Spleen (tissue), 11 donors: ENCODE results near the gene LRP10. TPM values are rescaled to one million over a fixed set of nuclear protein-coding genes. Genes with fewer than 3 reads are reported as not detected.

Experiments used
- DNase-seq: peaks from one replicate; pipeline ENCODE4 v3.0.0-alpha.2; 2020
- H3K27ac ChIP-seq, 8 donors: fragments of 200-600 bp; sonication (generic) in 7 of 8; 1 replicate in 4 of 8; 2 replicates in 4 of 8; pipeline versions ENCODE4 v1.5.0 to v1.8.0; 2016 to 2021; ENCODE audit warnings: inconsistent platforms in 4 of 8, mild to moderate bottlenecking in 4 of 8, moderate library complexity in 1 of 8
- H3K27me3 ChIP-seq, 7 donors: fragments of 200-600 bp; sonication (generic) in 6 of 7; replicated peaks in 1 of 7; 1 replicate in 4 of 7; 2 replicates in 3 of 7; pipeline versions ENCODE4 v1.5.0 to v1.8.0; 2016 to 2021; ENCODE audit warnings: inconsistent platforms in 3 of 7, mild to moderate bottlenecking in 1 of 7
- H3K36me3 ChIP-seq, 6 donors: fragments of 200-600 bp; sonication (generic) in 5 of 6; 1 replicate in 4 of 6; 2 replicates in 2 of 6; pipeline versions ENCODE4 v1.5.0 to v1.8.0; 2016 to 2021; ENCODE audit warnings: inconsistent platforms in 2 of 6
- H3K4me1 ChIP-seq, 6 donors: fragments of 200-600 bp; sonication (generic) in 5 of 6; 1 replicate in 3 of 6; 2 replicates in 3 of 6; pipeline versions ENCODE4 v1.5.0 to v1.8.0; 2016 to 2021; ENCODE audit warnings: inconsistent platforms in 3 of 6
- H3K4me3 ChIP-seq, 8 donors: fragments of 200-600 bp; sonication (generic) in 7 of 8; 1 replicate in 4 of 8; 2 replicates in 4 of 8; pipeline versions ENCODE4 v1.5.0 to v1.8.0; 2016 to 2021; ENCODE audit warnings: inconsistent platforms in 4 of 8, mild to moderate bottlenecking in 4 of 8, moderate library complexity in 2 of 8
- H3K9me3 ChIP-seq, 8 donors: fragments of 200-600 bp; sonication (generic) in 7 of 8; 1 replicate in 4 of 8; 2 replicates in 4 of 8; pipeline versions ENCODE4 v1.5.0 to v1.8.0; 2016 to 2021; ENCODE audit warnings: inconsistent platforms in 4 of 8
- POLR2A ChIP-seq, 3 donors: fragments of 450-650 bp; IDR thresholded peaks; one replicate each; pipeline ENCODE4 v1.5.1; 2017; ENCODE audit warnings: antibody characterized with exemption in 3 of 3, mild to moderate bottlenecking in 1 of 3
- POLR2AphosphoS5 ChIP-seq, 3 donors: sonication (generic); formaldehyde crosslinking; IDR thresholded peaks; one replicate each; pipeline ENCODE4 v1.5.1; 2017; ENCODE audit warnings: antibody characterized with exemption in 3 of 3
- WGBS, 5 donors: extraction: QIAGEN DNeasy Blood & Tissue Kit in 3 of 5; methylation state at CpG; one replicate each; pipeline versions ENCODE4 v1.1.5 to v1.1.7; 2013 to 2018; 5-methylcytosine and 5-hydroxymethylcytosine counted together
- intact Hi-C: fragments of 100-400 bp; cut with DNase I; formaldehyde crosslinking; loops from one replicate; pipeline ENCODE4 v1.15.0; 2023; ENCODE audit warnings: low total_unique reads
- polyA plus RNA-seq, 3 donors: library from polyadenylated mRNA; stranded (reverse); fragments of 200-250 nt; gene quantifications; one replicate each; pipeline ENCODE4 v1.2.1, GENCODE V29; 2013
- total RNA-seq, 7 donors: library from RNA; depleted of rRNA in 3 of 7; stranded (reverse); fragments of >200 nt in 3 of 7; fragmentation: NEBNext Ultra II Directional in 4 of 7; extraction: Animal tissue kit (Norgen Biotek cat#: 25700) in 4 of 7; gene quantifications; one replicate each; pipeline versions ENCODE4 v1.1.0 to v1.2.1, GENCODE V29; 2016 to 2021
- TF ChIP-seq, protein P1 (sequence below), 11 experiments: fragments of 200-600 bp in 7 of 11; fragments of 450-650 bp in 4 of 11; sonication (generic) in 4 of 11; IDR thresholded peaks in 8 of 11; conservative IDR thresholded peaks in 3 of 11; 1 replicate in 7 of 11; 2 replicates in 4 of 11; pipeline versions ENCODE4 v1.4.0 to v1.8.0; 2016 to 2021; ENCODE audit warnings: antibody characterized with exemption in 11 of 11, inconsistent platforms in 4 of 11, mild to moderate bottlenecking in 1 of 11
- donor health status: healthy with polysubstance abuse.
- donor health status: DM: no; HTN: no; CAD: no; lungs with moderate emphysema.
- donor health status: DM: no; HTN: no; CAD: no.
- donor health status: Bipolar disorder and iron deficiency.
- donor health status: healthy.
- donor health status: DM: no; HTN: no; CAD: no.
- donor health status: DM: yes; HTN: yes; CAD: no.

The LRP10 gene
- total and polyA plus RNA-seq, 10 donors = 7.9 to 205 (median 105) TPM

DNA sequence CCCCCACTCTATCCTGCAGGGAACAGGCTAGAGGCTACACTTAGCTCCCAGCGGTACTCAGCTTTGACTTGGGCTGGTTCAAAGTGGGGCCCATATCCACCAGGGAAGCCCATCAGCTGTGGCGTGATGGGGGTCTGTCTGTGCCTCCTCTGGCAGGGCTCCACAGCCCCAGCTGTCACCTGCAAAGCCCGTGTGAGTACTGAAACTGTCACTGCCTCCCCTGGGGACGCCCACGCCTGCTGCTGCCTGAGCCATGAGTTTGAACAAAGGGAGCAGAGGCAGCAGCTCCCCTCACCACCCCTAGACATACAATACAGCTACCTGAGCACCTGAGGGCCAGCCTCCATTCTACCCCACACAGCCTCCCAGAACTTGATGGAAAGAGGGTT is 16.4 kb downstream of the LRP10 start:
- DNase-seq = peak; percentile 91
- intact Hi-C loops = no loop called here
- no peaks in the 10 kb centered on the region for H3K9me3 ChIP-seq

DNA sequence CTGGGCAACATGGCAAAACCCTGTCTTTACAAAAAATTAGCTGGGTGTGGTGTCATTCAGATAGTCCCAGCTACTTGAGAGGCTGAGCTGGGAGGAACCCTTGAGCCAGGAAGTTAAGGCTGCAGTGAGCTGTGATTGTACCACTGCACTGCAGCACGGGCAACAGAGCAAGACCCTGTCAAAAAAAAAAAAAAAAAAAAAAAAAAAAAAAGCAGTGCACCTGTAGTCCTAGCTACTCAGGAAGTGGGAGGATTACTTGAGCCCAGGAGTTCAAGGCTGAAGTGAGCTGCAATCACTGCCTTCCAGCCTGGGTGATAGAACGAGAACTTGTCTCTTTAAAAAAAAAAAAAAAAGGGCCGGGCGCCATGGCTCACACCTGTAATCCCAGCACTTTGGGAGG is 17.1 kb downstream of the LRP10 start:
- WGBS, 5 donors = 39 to 67% (median 59%) methylated on average over 2 to 4 of the region's 4 CpGs
- DNase-seq = no peak
- TF ChIP-seq POLR2A (IDR thresholded peaks at IDR 0.05) = no peak
- peak in 1 of 3 donors; percentile 23 for TF ChIP-seq POLR2AphosphoS5 (IDR thresholded peaks at IDR 0.05)
- Histone ChIP-seq H3K27ac (peak overlapping the region in 7 of 8 donors; percentile 72 to 88 (median 83)), H3K4me3 (peak overlapping the region in 1 of 8 donors; percentile 74), H3K9me3 (no peaks in the 10 kb centered on the region), H3K27me3 (peaks cover 0 to 13% (median 0%) of the 10 kb centered on the region in 7 donors), H3K36me3 (peaks cover 0 to 13% (median 0%) of the 10 kb centered on the region in 6 donors), H3K4me1 (peaks cover 10 to 54% (median 33%) of the 10 kb centered on the region in 6 donors)
- intact Hi-C loops = no loop called here

More for the DNA sequence above, 16.4 kb downstream of the LRP10 start:
- Histone ChIP-seq H3K27me3 (peaks cover 0 to 13% (median 0%) of the 10 kb centered on the region in 7 donors), H3K4me1 (peaks cover 10 to 60% (median 36%) of the 10 kb centered on the region in 6 donors), H3K27ac (peak overlapping the region; percentile 61 to 88 (median 82)), H3K4me3 (peak overlapping the region in 7 of 8 donors; percentile 28 to 74 (median 56)), H3K36me3 (peaks cover 0 to 8% (median 0%) of the 10 kb centered on the region in 6 donors)
- TF ChIP-seq, protein P1, sequence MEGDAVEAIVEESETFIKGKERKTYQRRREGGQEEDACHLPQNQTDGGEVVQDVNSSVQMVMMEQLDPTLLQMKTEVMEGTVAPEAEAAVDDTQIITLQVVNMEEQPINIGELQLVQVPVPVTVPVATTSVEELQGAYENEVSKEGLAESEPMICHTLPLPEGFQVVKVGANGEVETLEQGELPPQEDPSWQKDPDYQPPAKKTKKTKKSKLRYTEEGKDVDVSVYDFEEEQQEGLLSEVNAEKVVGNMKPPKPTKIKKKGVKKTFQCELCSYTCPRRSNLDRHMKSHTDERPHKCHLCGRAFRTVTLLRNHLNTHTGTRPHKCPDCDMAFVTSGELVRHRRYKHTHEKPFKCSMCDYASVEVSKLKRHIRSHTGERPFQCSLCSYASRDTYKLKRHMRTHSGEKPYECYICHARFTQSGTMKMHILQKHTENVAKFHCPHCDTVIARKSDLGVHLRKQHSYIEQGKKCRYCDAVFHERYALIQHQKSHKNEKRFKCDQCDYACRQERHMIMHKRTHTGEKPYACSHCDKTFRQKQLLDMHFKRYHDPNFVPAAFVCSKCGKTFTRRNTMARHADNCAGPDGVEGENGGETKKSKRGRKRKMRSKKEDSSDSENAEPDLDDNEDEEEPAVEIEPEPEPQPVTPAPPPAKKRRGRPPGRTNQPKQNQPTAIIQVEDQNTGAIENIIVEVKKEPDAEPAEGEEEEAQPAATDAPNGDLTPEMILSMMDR (IDR thresholded peaks at IDR 0.05 in 8 of 11, conservative IDR thresholded peaks at IDR 0.05 in 3 of 11) = no peak
- no peak for TF ChIP-seq POLR2A (IDR thresholded peaks at IDR 0.05)
- TF ChIP-seq POLR2AphosphoS5 (IDR thresholded peaks at IDR 0.05) = peak; percentile 60 to 80 (median 62)
- WGBS, 5 donors = 49 to 73% (median 64%) methylated on average over 3 to 5 of the region's 5 CpGs

DNA sequence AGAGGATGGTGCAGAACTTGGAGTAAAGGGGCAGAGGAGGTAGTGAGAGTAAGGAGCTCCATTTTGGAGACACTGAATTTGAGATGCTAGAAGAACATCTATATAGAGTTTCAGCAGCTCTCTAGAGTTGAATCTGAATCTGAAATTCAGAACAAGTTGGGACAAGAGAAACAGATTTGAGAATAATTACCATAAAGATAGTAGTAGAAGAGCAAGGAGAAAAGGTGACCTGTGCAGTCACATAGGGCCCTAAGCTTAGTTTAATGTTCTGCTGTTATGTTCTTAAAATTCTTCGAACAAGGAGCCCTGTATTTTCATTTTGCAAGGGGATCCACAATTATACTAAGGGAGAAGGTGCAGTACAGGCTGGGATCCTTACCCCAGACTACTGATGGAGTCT is 18.9 kb downstream of the LRP10 start:
- H3K4me3 ChIP-seq = no peak overlapping the region
- peaks cover 0 to 13% (median 0%) of the 10 kb centered on the region in 7 donors for H3K27me3 ChIP-seq
- 89 to 100% (median 96%) methylated on average over 1 of the region's 1 CpG for WGBS, 5 donors
- peaks cover 0 to 23% (median 0%) of the 10 kb centered on the region in 6 donors for H3K36me3 ChIP-seq
- no peak for TF ChIP-seq POLR2AphosphoS5 (IDR thresholded peaks at IDR 0.05)
- no peak for TF ChIP-seq POLR2A (IDR thresholded peaks at IDR 0.05)
- TF ChIP-seq, protein P1 (IDR thresholded peaks at IDR 0.05 in 8 of 11, conservative IDR thresholded peaks at IDR 0.05 in 3 of 11) = no peak
- no peak overlapping the region for H3K27ac ChIP-seq
- no peaks in the 10 kb centered on the region for H3K9me3 ChIP-seq
- peaks cover 10 to 43% (median 33%) of the 10 kb centered on the region in 6 donors for H3K4me1 ChIP-seq
- no peak for DNase-seq
- intact Hi-C loops = no loop called here

DNA sequence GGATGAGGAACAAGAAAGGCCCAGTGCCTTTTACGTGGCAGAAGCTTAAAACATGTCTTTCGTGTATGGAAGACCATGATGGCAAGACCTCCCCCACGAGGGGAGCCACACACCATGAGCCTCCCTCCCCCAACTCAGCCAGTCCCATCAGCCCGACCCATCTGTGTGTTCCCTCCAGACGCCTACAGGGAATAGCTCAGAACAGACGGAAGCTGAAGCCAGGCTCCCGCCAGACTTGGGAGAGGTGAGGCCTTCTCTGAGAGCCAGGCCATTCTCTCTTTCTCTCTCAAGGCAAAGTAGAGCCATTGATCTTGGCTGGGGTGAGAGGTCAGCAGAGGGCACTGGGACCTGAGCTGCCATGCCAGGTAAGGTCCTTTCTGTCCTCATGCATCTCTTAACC is 20.9 kb downstream of the LRP10 start:
- WGBS, 5 donors = 88 to 95% (median 93%) methylated on average over 7 of the region's 7 CpGs
- Histone ChIP-seq H3K4me1 (peaks cover 7 to 22% (median 16%) of the 10 kb centered on the region in 6 donors), H3K27ac (no peak overlapping the region), H3K4me3 (no peak overlapping the region), H3K27me3 (no peaks in the 10 kb centered on the region), H3K36me3 (peaks cover 0 to 33% (median 0%) of the 10 kb centered on the region in 6 donors), H3K9me3 (no peaks in the 10 kb centered on the region)
- intact Hi-C loops = no loop called here
- TF ChIP-seq POLR2A (IDR thresholded peaks at IDR 0.05) = no peak
- TF ChIP-seq, protein P1 (IDR thresholded peaks at IDR 0.05 in 8 of 11, conservative IDR thresholded peaks at IDR 0.05 in 3 of 11) = no peak
- TF ChIP-seq POLR2AphosphoS5 (IDR thresholded peaks at IDR 0.05) = no peak
- no peak for DNase-seq
